ENCODE results near the gene AP2S1. TPM values are rescaled to one million over a fixed set of nuclear protein-coding genes. Genes with fewer than 3 reads are reported as not detected.

The AP2S1 gene
- total and polyA plus RNA-seq, 2 of the 4 experiments (the other 2 are of a cell fraction) = 144 to 274 TPM

DNA sequence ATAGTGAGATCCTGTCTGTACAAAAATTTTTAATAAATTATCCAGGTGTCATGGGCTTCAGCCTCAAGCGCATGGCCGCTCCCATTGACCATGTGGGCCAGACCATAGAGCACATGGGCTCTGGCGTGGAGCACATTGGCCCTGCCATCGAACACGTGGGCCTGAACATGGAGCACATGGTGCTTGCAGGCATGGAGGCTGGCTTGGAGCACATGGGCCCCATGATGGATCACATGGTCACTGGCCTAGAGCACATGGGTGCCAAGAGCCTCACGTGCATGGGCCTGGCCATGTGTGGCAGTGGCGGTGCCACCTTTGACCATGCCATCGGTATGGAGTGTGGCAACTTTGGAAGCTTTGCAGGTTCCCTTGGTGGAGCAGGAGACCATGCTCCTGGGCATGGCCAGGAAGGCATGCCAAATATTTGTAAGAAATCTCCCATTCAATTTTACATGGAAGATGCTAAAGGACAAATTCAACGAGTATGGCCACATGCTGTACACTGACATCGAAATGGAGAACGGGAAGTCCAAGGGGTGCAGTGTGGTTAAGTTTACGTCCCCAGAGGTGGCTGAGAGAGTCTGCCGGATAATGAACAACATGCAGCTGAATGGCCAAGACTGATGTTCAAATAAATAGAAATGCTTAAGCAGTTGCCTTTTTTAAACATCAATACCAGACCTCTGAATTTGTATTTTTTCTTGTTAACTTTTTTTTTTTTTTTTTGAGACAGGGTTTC lies 40.9 kb downstream of the AP2S1 start:
- ChIA-PET POLR2A (ENCODE audit: unreplicated experiment) (no interaction called here), CTCF (no interaction called here)
- Histone ChIP-seq H2BK5ac (ENCODE audit: low read depth, low read length, poor library complexity, severe bottlenecking) (no peak overlapping the region), H2BK15ac (ENCODE audit: low read depth, low read length) (no peak overlapping the region), H3K9me1 (ENCODE audit: insufficient read depth, low read length) (no peaks in the 10 kb centered on the region), H4K91ac (ENCODE audit: insufficient read depth, low read depth, low read length) (no peak overlapping the region), H3K56ac (ENCODE audit: extremely low read depth, insufficient read depth, low read length) (no peak overlapping the region), H3K4me1 (ENCODE audit: control insufficient read depth, insufficient read depth, low read length) (peaks cover 6% of the 10 kb centered on the region), H3K27ac (ENCODE audit: insufficient read depth, low read length) (no peak overlapping the region), H3K4me3 (ENCODE audit: insufficient read depth, low read depth, low read length) (no peak overlapping the region), H4K5ac (ENCODE audit: low read depth, low read length) (no peak overlapping the region), H4K20me1 (ENCODE audit: insufficient read depth, low read length) (no peaks in the 10 kb centered on the region), H2BK120ac (ENCODE audit: low read depth, low read length) (no peak overlapping the region), H3K14ac (replicated peaks; ENCODE audit: low read depth, low read length) (no peak overlapping the region), H3K9ac (ENCODE audit: low read depth, low read length) (no peak overlapping the region), H3K18ac (ENCODE audit: low read depth, low read length) (no peak overlapping the region), H3K4me2 (ENCODE audit: low read depth, low read length) (no peak overlapping the region), H3K36me3 (ENCODE audit: control insufficient read depth, insufficient read depth, low read length) (no peaks in the 10 kb centered on the region), H3K23ac (ENCODE audit: low read depth, low read length) (no peak overlapping the region), H2AK5ac (ENCODE audit: low read depth, low read length) (no peak overlapping the region), H3K27me3 (ENCODE audit: control insufficient read depth, insufficient read depth, low read length) (no peaks in the 10 kb centered on the region), H2AFZ (replicated peaks; ENCODE audit: low read length, poor library complexity) (no peak overlapping the region), H2BK20ac (ENCODE audit: low read depth, low read length) (no peak overlapping the region), H3K79me1 (ENCODE audit: low read depth in 1 of 2, low read length in 2 of 2) (no peaks in the 10 kb centered on the region), H2AK9ac (replicated peaks; ENCODE audit: low read depth, low read length, poor library complexity) (no peak overlapping the region), H4K8ac (ENCODE audit: low read depth in 2 of 2, low read length in 2 of 2) (no peak overlapping the region), H3K9me3 (ENCODE audit: control insufficient read depth, insufficient read depth, low read length) (no peaks in the 10 kb centered on the region), H3K4ac (ENCODE audit: low read depth, low read length) (no peak overlapping the region)
- TF ChIP-seq RCOR1 (IDR thresholded peaks at IDR 0.05; ENCODE audit: insufficient replicate concordance, low read length) (no peak), RAD21 (IDR thresholded peaks at IDR 0.05; ENCODE audit: low read length) (no peak), MXI1 (IDR thresholded peaks at IDR 0.05; ENCODE audit: borderline replicate concordance, low read depth, low read length) (no peak), CEBPB (IDR thresholded peaks at IDR 0.05; ENCODE audit: low read depth, low read length) (no peak), USF2 (IDR thresholded peaks at IDR 0.05; ENCODE audit: low read depth, low read length) (no peak), NFE2L2 (IDR thresholded peaks at IDR 0.05; ENCODE audit: low read depth, low read length) (no peak), SMC3 (IDR thresholded peaks at IDR 0.05; ENCODE audit: low read depth, low read length) (no peak), MAFK (IDR thresholded peaks at IDR 0.05; ENCODE audit: low read depth, low read length) (no peak), FOS (IDR thresholded peaks at IDR 0.05; ENCODE audit: low read depth, low read length) (no peak), RFX5 (IDR thresholded peaks at IDR 0.05; ENCODE audit: low read depth, low read length) (no peak), CHD1 (IDR thresholded peaks at IDR 0.05; ENCODE audit: low read depth, low read length) (no peak), POLR2A (IDR thresholded peaks at IDR 0.05; ENCODE audit: low read depth, low read length) (no peak), BHLHE40 (IDR thresholded peaks at IDR 0.05; ENCODE audit: low read depth, low read length) (no peak), MAZ (IDR thresholded peaks at IDR 0.05; ENCODE audit: borderline replicate concordance, low read depth, low read length) (no peak), CTCF (conservative IDR thresholded peaks at IDR 0.05; ENCODE audit: low read depth, low read length) (no peak)
- TF ChIP-seq, protein P1, sequence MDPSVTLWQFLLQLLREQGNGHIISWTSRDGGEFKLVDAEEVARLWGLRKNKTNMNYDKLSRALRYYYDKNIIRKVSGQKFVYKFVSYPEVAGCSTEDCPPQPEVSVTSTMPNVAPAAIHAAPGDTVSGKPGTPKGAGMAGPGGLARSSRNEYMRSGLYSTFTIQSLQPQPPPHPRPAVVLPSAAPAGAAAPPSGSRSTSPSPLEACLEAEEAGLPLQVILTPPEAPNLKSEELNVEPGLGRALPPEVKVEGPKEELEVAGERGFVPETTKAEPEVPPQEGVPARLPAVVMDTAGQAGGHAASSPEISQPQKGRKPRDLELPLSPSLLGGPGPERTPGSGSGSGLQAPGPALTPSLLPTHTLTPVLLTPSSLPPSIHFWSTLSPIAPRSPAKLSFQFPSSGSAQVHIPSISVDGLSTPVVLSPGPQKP (IDR thresholded peaks at IDR 0.05; ENCODE audit: borderline replicate concordance, low read depth, low read length) = no peak
- in situ Hi-C loops (cut with MboI; ENCODE audit: low sequenced_read_pairs) (no loop called here), intact Hi-C loops (cut with micrococcal nuclease) (no loop called here), dilution Hi-C loops (cut with HindIII; ENCODE audit: low sequenced_read_pairs, unreplicated experiment) (no loop called here)
- DNase-seq (no peak), ATAC-seq (ENCODE audit: low read depth) (no peak)
- no TSS peak for BruUV-seq (replicated peaks)
- 93% methylated on average over 5 of the region's 13 CpGs; no CpG with 5 or more reads in 1 of the 2 experiments for WGBS, 2 experiments (ENCODE audit: extremely low coverage in 2 of 2, insufficient read length in 1 of 2)

All from IMR-90 (cell line).